DMS 273 (cell line): ENCODE results near the gene GDPGP1.
"Not testable (repeated sequence)": the region's sequence is repeated elsewhere in the genome, so short reads cannot be mapped to it uniquely, and the experiment has no call there.

Source experiments
- DNase-seq: peaks from one replicate; lab custom pipeline; 2025; ENCODE audit not compliant: unreplicated experiment; lab: John Stamatoyannopoulos, UW

GDPGP1 gene

GRCh38 chr15:90259524-90259923 lies 25.5 kb downstream of the GDPGP1 start:
- no peak for DNase-seq

- DNase-seq, result not testable (repeated sequence)
Observed at GRCh38 chr15:90260731-90261130, 26.7 kb downstream of the GDPGP1 start.

- DNase-seq, result no peak
Observed at GRCh38 chr15:90261811-90262210, 27.8 kb downstream of the GDPGP1 start.

GRCh38 chr15:90262426-90262825 lies 28.4 kb downstream of the GDPGP1 start:
- DNase-seq, result no peak

- no peak for DNase-seq
Observed at GRCh38 chr15:90264671-90265070, 30.7 kb downstream of the GDPGP1 start.

GRCh38 chr15:90265271-90266060 lies 31.5 kb downstream of the GDPGP1 start, which contains the start of gene NGRN:
Gene NGRN (plus strand): TSS chr15:90265672. CDS start chr15:90265713, 41 bp downstream.
- DNase-seq, result peak; percentile 90

GRCh38 chr15:90266061-90266431 lies 32.0 kb downstream of the GDPGP1 start:
- peak; percentile 58 for DNase-seq

- peak; percentile 19 for DNase-seq
Observed at GRCh38 chr15:90266485-90266884, 32.5 kb downstream of the GDPGP1 start.

- no peak for DNase-seq
Observed at GRCh38 chr15:90268415-90268814, 34.4 kb downstream of the GDPGP1 start.

GRCh38 chr15:90270502-90271150 lies 36.6 kb downstream of the GDPGP1 start:
- no peak for DNase-seq

GRCh38 chr15:90271459-90272166 lies 37.6 kb downstream of the GDPGP1 start:
- DNase-seq, result no peak

GRCh38 chr15:90278467-90278866 lies 44.5 kb downstream of the GDPGP1 start:
- not testable (repeated sequence) for DNase-seq

- not testable (repeated sequence) for DNase-seq
Observed at GRCh38 chr15:90280743-90281142, 46.7 kb downstream of the GDPGP1 start.

GRCh38 chr15:90281637-90282036 lies 47.6 kb downstream of the GDPGP1 start:
- DNase-seq, result not testable (repeated sequence)

- DNase-seq, result peak; percentile 52
Observed at GRCh38 chr15:90286678-90287077, 52.7 kb downstream of the GDPGP1 start.

- DNase-seq, result no peak
Observed at GRCh38 chr15:90287101-90287500, 53.1 kb downstream of the GDPGP1 start.

GRCh38 chr15:90287946-90288345 lies 53.9 kb downstream of the GDPGP1 start:
- no peak for DNase-seq

- peak; percentile 29 for DNase-seq
Observed at GRCh38 chr15:90291679-90292356, 57.8 kb downstream of the GDPGP1 start.

- peak; percentile 80 for DNase-seq
Observed at GRCh38 chr15:90293040-90293810, 59.2 kb downstream of the GDPGP1 start.

GRCh38 chr15:90294159-90294558 lies 60.1 kb downstream of the GDPGP1 start:
- DNase-seq, result no peak
